ENCODE results near the gene CFAP54.

CFAP54 gene

DNA sequence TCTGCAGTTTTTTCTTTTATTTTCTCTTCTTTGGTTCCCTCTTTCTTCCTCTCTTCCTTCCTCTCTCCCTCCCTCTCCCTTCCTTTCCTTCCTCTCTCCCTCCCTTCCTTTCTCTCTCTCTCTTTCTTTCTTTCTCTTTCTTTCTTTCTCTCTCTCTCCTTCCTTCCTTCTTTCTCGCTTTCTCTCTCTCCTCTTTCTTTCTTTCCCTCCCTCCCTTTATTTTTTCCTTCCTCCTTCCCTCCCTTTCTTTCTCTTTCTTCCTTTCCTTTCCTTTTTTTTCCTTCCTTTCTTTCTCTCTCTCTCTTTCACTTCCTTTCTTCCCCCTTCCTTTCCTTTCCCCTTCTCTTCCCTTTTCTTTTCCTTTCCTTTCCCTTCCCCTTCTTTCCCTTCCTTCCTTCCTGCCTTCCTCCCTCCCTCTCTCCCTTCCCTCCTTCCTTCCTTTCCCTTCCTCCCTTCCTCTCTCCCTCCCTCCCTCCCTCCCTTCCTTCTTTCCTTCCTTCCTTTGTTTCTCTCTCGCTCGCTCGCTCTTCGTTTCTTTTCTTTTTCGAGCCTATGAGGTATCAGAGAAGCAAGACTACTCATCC, 13.7 kb downstream of the CFAP54 start:
- TF ChIP-seq MYC (IDR thresholded peaks at IDR 0.05; ENCODE audit: low read depth, low read length) (no peak), POLR2A (IDR thresholded peaks at IDR 0.05; ENCODE audit: extremely low read depth, insufficient read length) (no peak)
- TF ChIP-seq, protein P1, sequence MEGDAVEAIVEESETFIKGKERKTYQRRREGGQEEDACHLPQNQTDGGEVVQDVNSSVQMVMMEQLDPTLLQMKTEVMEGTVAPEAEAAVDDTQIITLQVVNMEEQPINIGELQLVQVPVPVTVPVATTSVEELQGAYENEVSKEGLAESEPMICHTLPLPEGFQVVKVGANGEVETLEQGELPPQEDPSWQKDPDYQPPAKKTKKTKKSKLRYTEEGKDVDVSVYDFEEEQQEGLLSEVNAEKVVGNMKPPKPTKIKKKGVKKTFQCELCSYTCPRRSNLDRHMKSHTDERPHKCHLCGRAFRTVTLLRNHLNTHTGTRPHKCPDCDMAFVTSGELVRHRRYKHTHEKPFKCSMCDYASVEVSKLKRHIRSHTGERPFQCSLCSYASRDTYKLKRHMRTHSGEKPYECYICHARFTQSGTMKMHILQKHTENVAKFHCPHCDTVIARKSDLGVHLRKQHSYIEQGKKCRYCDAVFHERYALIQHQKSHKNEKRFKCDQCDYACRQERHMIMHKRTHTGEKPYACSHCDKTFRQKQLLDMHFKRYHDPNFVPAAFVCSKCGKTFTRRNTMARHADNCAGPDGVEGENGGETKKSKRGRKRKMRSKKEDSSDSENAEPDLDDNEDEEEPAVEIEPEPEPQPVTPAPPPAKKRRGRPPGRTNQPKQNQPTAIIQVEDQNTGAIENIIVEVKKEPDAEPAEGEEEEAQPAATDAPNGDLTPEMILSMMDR (IDR thresholded peaks at IDR 0.05; ENCODE audit: low read depth, low read length) = no peak
- TF ChIP-seq, protein P2, sequence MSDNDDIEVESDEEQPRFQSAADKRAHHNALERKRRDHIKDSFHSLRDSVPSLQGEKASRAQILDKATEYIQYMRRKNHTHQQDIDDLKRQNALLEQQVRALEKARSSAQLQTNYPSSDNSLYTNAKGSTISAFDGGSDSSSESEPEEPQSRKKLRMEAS (IDR thresholded peaks at IDR 0.05; ENCODE audit: low read depth, low read length) = no peak
- DNase-seq (ENCODE audit: low read depth) = no peak
- H3K4me3 ChIP-seq (ENCODE audit: low read depth, low read length) = no peak overlapping the region

DNA sequence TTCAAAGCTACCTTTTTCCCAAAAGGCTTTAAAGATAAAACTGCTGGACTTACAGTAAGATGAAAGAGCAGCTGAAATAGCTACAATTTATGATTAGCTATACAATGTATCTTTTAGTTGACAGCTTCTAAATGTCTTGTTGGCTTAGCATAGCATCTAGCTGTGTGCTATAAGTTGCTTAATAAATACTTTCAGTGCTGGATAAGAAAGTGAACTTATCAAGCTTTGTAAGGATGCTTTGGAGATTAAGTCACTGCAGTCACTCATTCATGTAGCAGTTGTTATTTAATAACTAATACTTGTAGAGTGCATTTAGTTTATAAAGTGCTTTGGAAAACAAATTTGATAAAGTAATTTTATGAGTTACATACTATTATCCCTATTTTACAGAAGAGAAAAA, 14.6 kb downstream of the CFAP54 start:
- no peak overlapping the region for H3K4me3 ChIP-seq (ENCODE audit: low read depth, low read length)
- DNase-seq (ENCODE audit: low read depth) = no peak
- no peak for TF ChIP-seq POLR2A (IDR thresholded peaks at IDR 0.05; ENCODE audit: extremely low read depth, insufficient read length)

DNA sequence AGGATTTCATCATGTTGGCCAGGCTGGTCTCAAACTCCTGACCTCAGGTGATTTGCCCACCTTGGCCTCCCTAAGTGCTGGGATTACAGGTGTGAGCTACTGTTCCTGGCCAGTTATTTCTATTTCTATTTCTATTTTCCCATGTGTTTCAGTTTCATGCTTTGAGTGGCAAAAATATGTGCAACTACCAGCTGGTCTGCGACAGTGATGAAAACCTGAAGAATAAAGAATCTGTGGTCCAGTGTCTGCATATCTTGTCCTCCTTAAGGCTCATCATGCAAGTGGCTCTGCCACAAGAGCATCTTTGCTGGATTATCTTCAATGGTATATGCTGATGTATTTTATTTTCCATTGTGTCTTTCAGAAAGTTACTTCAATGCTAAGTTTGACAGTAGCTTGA, 17.4 kb downstream of the CFAP54 start:
- TF ChIP-seq MYC (IDR thresholded peaks at IDR 0.05; ENCODE audit: low read depth, low read length) (no peak), POLR2A (IDR thresholded peaks at IDR 0.05; ENCODE audit: extremely low read depth, insufficient read length) (no peak)
- TF ChIP-seq, protein P1 (IDR thresholded peaks at IDR 0.05; ENCODE audit: low read depth, low read length) = no peak
- TF ChIP-seq, protein P2 (IDR thresholded peaks at IDR 0.05; ENCODE audit: low read depth, low read length) = no peak
- H3K4me3 ChIP-seq (ENCODE audit: low read depth, low read length) = no peak overlapping the region
- DNase-seq (ENCODE audit: low read depth) = no peak

DNA sequence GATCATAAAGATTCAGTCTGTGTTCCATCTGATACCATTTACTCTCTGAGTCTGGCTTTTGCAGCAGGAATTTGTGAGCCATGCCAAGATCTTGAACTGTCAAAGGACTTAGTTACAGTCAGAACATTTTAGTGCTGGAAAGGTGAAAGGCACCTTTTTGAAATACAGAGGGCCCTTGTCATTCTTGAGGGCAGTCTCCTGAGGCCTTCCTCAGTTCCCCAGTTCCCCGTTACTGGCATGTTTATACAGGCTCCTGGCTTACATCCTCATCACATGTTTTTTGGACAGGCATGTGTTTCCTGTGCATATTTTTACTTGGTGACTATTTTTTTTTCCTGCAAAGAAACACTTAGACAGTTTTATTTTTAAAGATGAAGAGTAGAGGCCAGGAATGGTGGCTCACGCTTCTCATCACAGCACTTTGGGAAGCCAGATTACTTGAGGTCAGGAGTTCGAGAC, 21.0 kb downstream of the CFAP54 start:
- no peak for DNase-seq (ENCODE audit: low read depth)
- TF ChIP-seq POLR2A (IDR thresholded peaks at IDR 0.05; ENCODE audit: extremely low read depth, insufficient read length) = no peak
- no peak overlapping the region for H3K4me3 ChIP-seq (ENCODE audit: low read depth, low read length)

DNA sequence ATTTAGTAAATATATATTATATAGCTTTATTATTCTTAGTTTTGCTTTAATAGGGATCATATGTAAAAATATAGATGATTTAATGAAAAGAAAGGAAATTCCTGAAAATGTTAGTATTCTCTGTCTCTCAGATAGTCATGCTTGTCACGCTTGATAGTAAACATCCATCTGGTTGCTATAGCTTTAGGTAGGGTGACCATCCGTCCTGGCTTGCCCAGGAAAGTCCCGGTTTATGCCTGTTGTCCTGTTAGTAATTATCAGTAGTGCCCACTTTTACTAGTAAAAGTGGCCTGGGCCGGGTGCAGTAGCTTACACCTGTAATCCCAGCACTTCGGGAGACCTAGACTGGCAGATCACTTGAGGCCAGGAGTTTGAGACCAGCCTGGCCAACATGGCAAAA, 23.8 kb downstream of the CFAP54 start:
- TF ChIP-seq POLR2A (IDR thresholded peaks at IDR 0.05; ENCODE audit: extremely low read depth, insufficient read length) (no peak), MYC (IDR thresholded peaks at IDR 0.05; ENCODE audit: low read depth, low read length) (no peak)
- TF ChIP-seq, protein P2 (IDR thresholded peaks at IDR 0.05; ENCODE audit: low read depth, low read length) = no peak
- TF ChIP-seq, protein P1 (IDR thresholded peaks at IDR 0.05; ENCODE audit: low read depth, low read length) = no peak
- no peak overlapping the region for H3K4me3 ChIP-seq (ENCODE audit: low read depth, low read length)
- DNase-seq (ENCODE audit: low read depth) = no peak

DNA sequence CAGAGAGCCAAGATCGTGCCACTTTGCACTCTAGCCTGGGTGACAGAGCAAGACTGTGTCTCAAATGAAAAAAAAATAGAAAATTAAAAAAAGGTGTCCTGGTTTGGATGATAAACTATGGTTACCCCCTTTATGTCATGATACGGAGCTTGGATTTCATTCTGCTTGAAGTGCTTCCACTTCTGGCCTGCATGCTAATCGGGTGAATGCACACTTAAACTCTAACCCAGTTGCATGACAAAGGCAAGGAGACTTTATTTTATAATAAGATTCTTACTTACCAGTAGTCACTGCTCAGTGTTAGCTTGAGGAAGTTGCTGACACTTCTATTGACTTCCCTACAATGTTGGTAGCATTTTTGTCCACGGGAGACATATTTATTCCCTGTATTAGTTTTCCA, 24.3 kb downstream of the CFAP54 start:
- TF ChIP-seq POLR2A (IDR thresholded peaks at IDR 0.05; ENCODE audit: extremely low read depth, insufficient read length) = no peak
- no peak for TF ChIP-seq MYC (IDR thresholded peaks at IDR 0.05; ENCODE audit: low read depth, low read length)
- TF ChIP-seq, protein P1 (IDR thresholded peaks at IDR 0.05; ENCODE audit: low read depth, low read length) = no peak
- TF ChIP-seq, protein P2 (IDR thresholded peaks at IDR 0.05; ENCODE audit: low read depth, low read length) = no peak

DNA sequence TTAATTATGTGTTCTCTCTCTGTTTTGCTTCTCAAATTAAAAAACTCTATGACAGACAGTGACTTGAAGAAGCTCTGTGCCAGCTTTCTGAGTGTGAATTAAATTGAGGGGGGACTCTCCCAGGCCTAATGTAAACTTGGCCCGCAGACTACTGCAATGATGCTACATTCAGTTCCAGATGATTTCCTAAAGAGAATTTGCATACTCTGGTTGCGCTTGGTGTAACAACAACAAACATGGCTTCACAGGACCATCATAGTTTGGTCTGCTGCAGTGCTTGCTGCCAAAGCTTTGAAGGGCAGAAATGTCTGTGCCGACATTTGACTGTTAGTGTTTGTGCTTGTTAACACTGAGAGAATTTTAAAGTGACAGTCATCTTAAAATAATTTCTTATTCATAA, 25.0 kb downstream of the CFAP54 start:
- no peak for DNase-seq (ENCODE audit: low read depth)
- no peak for TF ChIP-seq MYC (IDR thresholded peaks at IDR 0.05; ENCODE audit: low read depth, low read length)
- TF ChIP-seq, protein P1 (IDR thresholded peaks at IDR 0.05; ENCODE audit: low read depth, low read length) = no peak
- TF ChIP-seq, protein P2 (IDR thresholded peaks at IDR 0.05; ENCODE audit: low read depth, low read length) = no peak
- no peak for TF ChIP-seq POLR2A (IDR thresholded peaks at IDR 0.05; ENCODE audit: extremely low read depth, insufficient read length)

More for the DNA sequence above, 24.3 kb downstream of the CFAP54 start:
- DNase-seq (ENCODE audit: low read depth) = no peak
- H3K4me3 ChIP-seq (ENCODE audit: low read depth, low read length) = no peak overlapping the region

More for the DNA sequence above, 25.0 kb downstream of the CFAP54 start:
- H3K4me3 ChIP-seq (ENCODE audit: low read depth, low read length) = no peak overlapping the region
